ENCODE results near the gene KLHL26.
"Not testable (repeated sequence)": the region's sequence is repeated elsewhere in the genome, so short reads cannot be mapped to it uniquely, and the experiment has no call there.

KLHL26 gene

GRCh38 chr19:18596752-18597157 lies 40.1 kb upstream of the KLHL26 start:
- Histone ChIP-seq H3K9me2 (replicated peaks; ENCODE audit: low read depth, low read length) (no peaks in the 10 kb centered on the region), H3K4me2 (ENCODE audit: low read depth, low read length, poor library complexity, severe bottlenecking) (no peak overlapping the region), H4K20me1 (ENCODE audit: insufficient read depth, low read length, poor library complexity, severe bottlenecking) (no peaks in the 10 kb centered on the region), H3K4me3 (ENCODE audit: low read length, poor library complexity, severe bottlenecking) (no peak overlapping the region), H3K9ac (ENCODE audit: low read depth, low read length, poor library complexity, severe bottlenecking) (no peak overlapping the region), H2AFZ (ENCODE audit: low read length) (no peak overlapping the region), H3K27me3 (ENCODE audit: insufficient read depth, low read length, poor library complexity, severe bottlenecking) (no peaks in the 10 kb centered on the region), H3K9me3 (ENCODE audit: insufficient read depth, low read depth, low read length) (no peaks in the 10 kb centered on the region), H3K79me2 (ENCODE audit: insufficient read depth, low read length) (no peaks in the 10 kb centered on the region), H3F3A (ENCODE audit: low read depth) (no peaks in the 10 kb centered on the region), H3K36me3 (ENCODE audit: insufficient read depth, low read length) (no peaks in the 10 kb centered on the region), H3K4me1 (ENCODE audit: insufficient read depth, low read length, poor library complexity, severe bottlenecking) (peaks cover 5% of the 10 kb centered on the region)
- TF ChIP-seq EZH2phosphoT487 (IDR thresholded peaks at IDR 0.05; ENCODE audit: borderline replicate concordance): no peak
- TF ChIP-seq, protein P1, sequence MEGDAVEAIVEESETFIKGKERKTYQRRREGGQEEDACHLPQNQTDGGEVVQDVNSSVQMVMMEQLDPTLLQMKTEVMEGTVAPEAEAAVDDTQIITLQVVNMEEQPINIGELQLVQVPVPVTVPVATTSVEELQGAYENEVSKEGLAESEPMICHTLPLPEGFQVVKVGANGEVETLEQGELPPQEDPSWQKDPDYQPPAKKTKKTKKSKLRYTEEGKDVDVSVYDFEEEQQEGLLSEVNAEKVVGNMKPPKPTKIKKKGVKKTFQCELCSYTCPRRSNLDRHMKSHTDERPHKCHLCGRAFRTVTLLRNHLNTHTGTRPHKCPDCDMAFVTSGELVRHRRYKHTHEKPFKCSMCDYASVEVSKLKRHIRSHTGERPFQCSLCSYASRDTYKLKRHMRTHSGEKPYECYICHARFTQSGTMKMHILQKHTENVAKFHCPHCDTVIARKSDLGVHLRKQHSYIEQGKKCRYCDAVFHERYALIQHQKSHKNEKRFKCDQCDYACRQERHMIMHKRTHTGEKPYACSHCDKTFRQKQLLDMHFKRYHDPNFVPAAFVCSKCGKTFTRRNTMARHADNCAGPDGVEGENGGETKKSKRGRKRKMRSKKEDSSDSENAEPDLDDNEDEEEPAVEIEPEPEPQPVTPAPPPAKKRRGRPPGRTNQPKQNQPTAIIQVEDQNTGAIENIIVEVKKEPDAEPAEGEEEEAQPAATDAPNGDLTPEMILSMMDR (conservative IDR thresholded peaks at IDR 0.05; ENCODE audit: low read length): no peak

DNA sequence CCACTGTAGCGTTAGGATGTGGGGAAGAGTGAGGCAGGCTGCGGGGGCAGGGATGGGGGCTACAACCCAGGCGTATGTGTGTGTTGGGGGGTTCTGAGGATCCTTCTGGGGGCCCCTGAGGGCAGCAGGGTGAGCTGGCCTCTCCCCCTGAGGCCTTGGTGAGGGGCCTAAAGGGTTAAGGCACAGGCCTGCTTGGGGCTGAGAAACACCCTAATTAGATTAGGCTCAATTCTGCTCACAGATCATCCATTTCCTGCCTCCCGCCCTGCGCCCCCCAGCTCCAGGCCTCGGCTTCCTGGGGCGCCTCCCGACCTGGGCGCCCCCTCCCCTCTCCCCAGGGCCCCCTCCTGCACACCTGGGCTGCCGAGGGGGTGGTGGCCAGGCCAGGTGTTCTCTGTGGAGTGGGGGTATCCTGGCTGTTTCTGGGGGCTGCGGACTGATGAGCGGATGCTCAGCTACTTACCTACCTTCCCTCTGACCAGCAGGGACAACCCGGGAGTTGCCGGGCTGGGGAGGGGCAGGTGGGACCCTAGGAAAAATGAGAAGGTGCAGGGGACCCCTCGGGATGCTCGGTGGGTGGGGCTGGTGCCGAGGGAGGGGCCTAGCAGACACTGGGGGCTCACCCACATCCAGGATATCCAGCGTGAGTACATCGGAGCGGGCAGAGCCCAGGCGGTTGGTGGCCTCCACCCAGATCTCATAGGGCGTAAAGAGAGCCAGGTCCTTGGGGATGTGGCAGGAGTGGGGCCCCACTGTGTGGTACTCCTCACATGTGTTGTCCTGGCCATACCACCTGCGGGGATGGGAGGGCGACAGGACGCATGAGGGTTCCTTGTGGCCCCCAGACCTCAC lies 38.8 kb upstream of the KLHL26 start:
- Histone ChIP-seq H3K4me3 (ENCODE audit: low read length, poor library complexity, severe bottlenecking) (no peak overlapping the region), H2AFZ (ENCODE audit: low read length) (no peak overlapping the region), H3K4me1 (ENCODE audit: insufficient read depth, low read length, poor library complexity, severe bottlenecking) (peaks cover 5% of the 10 kb centered on the region), H4K20me1 (ENCODE audit: insufficient read depth, low read length, poor library complexity, severe bottlenecking) (no peaks in the 10 kb centered on the region), H3K4me2 (ENCODE audit: low read depth, low read length, poor library complexity, severe bottlenecking) (no peak overlapping the region), H3K79me2 (ENCODE audit: insufficient read depth, low read length) (no peaks in the 10 kb centered on the region), H3K27me3 (ENCODE audit: insufficient read depth, low read length, poor library complexity, severe bottlenecking) (no peaks in the 10 kb centered on the region), H3F3A (ENCODE audit: low read depth) (no peaks in the 10 kb centered on the region), H3K9ac (ENCODE audit: low read depth, low read length, poor library complexity, severe bottlenecking) (no peak overlapping the region), H3K36me3 (ENCODE audit: insufficient read depth, low read length) (no peaks in the 10 kb centered on the region), H3K9me3 (ENCODE audit: insufficient read depth, low read depth, low read length) (no peaks in the 10 kb centered on the region), H3K9me2 (replicated peaks; ENCODE audit: low read depth, low read length) (no peaks in the 10 kb centered on the region)
- no peak for TF ChIP-seq EZH2phosphoT487 (IDR thresholded peaks at IDR 0.05; ENCODE audit: borderline replicate concordance)
- TF ChIP-seq, protein P1 (conservative IDR thresholded peaks at IDR 0.05; ENCODE audit: low read length): no peak

DNA sequence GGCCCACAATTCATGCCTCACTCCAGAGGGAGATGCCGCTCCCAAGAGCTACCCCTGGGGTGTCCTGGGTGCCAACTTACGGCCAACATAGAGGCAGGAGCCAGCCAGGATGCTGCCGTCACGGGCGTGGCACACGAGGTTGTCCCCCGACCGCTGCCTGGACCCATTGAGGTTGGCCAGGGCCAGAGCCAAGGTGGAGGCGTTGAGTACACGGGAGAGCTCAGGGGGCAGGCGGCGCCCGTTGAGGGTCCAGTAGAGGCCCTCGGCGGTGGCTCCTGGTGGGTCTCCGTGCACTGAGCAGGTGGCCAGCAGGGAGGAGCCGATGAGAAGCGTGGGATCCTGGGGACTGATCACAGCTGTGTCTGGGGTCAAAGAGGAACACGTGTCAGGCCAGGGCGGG lies 37.3 kb upstream of the KLHL26 start:
- no peak overlapping the region for H3K4me3 ChIP-seq (ENCODE audit: low read length, poor library complexity, severe bottlenecking)

DNA sequence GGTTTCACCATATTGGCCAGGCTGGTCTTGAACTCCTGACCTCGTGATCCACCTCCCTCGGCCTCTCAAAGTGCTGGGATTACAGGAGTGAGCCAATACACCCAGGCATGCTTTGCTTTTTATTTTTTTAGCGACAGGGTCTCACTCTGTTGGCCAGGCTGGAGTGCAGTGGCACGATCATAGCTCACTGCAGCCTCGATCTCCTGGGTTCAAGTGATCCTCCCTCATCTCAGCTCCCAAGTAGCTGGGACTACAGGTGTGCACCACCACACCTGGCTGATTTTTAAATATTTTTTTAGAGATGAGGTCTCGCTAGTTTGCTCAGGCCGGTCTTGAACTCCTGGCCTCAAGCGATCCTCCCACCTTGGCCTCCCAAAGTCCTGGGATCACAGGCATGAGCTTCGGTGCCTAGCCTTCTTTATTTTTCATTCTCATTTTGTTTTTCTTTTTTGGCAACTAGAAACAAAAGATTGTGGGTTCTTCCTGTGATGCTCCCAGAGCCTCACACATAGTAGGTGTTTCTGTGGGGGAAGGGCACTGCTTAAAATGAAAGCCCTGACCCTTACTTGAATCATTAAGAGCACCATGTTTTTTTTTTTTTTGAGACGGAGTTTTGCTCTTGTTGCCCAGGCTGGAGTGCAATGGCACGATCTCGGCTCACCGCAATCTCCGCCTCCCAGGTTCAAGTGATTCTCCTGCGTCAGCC lies 36.0 kb upstream of the KLHL26 start:
- H3K9ac ChIP-seq (ENCODE audit: low read depth, low read length, poor library complexity, severe bottlenecking); H3K79me2 ChIP-seq (ENCODE audit: insufficient read depth, low read length); H3F3A ChIP-seq (ENCODE audit: low read depth); H3K9me2 ChIP-seq (replicated peaks; ENCODE audit: low read depth, low read length); H3K27me3 ChIP-seq (ENCODE audit: insufficient read depth, low read length, poor library complexity, severe bottlenecking); H3K4me2 ChIP-seq (ENCODE audit: low read depth, low read length, poor library complexity, severe bottlenecking); H3K9me3 ChIP-seq (ENCODE audit: insufficient read depth, low read depth, low read length); H3K36me3 ChIP-seq (ENCODE audit: insufficient read depth, low read length); H2AFZ ChIP-seq (ENCODE audit: low read length); H3K4me1 ChIP-seq (ENCODE audit: insufficient read depth, low read length, poor library complexity, severe bottlenecking); H3K4me3 ChIP-seq (ENCODE audit: low read length, poor library complexity, severe bottlenecking); H4K20me1 ChIP-seq (ENCODE audit: insufficient read depth, low read length, poor library complexity, severe bottlenecking): not testable (repeated sequence)

More for the DNA sequence above, 37.3 kb upstream of the KLHL26 start:
- Histone ChIP-seq H4K20me1 (ENCODE audit: insufficient read depth, low read length, poor library complexity, severe bottlenecking) (no peaks in the 10 kb centered on the region), H3K4me1 (ENCODE audit: insufficient read depth, low read length, poor library complexity, severe bottlenecking) (peaks cover 4% of the 10 kb centered on the region), H3K9ac (ENCODE audit: low read depth, low read length, poor library complexity, severe bottlenecking) (no peak overlapping the region), H3K36me3 (ENCODE audit: insufficient read depth, low read length) (no peaks in the 10 kb centered on the region), H3K27me3 (ENCODE audit: insufficient read depth, low read length, poor library complexity, severe bottlenecking) (no peaks in the 10 kb centered on the region), H3K79me2 (ENCODE audit: insufficient read depth, low read length) (no peaks in the 10 kb centered on the region), H3K9me3 (ENCODE audit: insufficient read depth, low read depth, low read length) (no peaks in the 10 kb centered on the region), H3K9me2 (replicated peaks; ENCODE audit: low read depth, low read length) (no peaks in the 10 kb centered on the region), H3F3A (ENCODE audit: low read depth) (no peaks in the 10 kb centered on the region), H2AFZ (ENCODE audit: low read length) (no peak overlapping the region), H3K4me2 (ENCODE audit: low read depth, low read length, poor library complexity, severe bottlenecking) (no peak overlapping the region)
- TF ChIP-seq, protein P1 (conservative IDR thresholded peaks at IDR 0.05; ENCODE audit: low read length): no peak
- TF ChIP-seq EZH2phosphoT487 (IDR thresholded peaks at IDR 0.05; ENCODE audit: borderline replicate concordance): no peak

All from Loucy (cell line).